Measurements from ENCODE around the gene SLC66A2. TPM values are rescaled to one million over a fixed set of nuclear protein-coding genes. Genes with fewer than 3 reads are reported as not detected.
A peak's percentile ranks its signal among the peaks of the same experiment; 100 is the strongest.

Gene SLC66A2
- total and polyA plus RNA-seq, 10 of the 15 experiments (the other 5 are each of a cell fraction or from before 2014, with no cell fraction given), result 0.69 to 42.5 (median 14.8) TPM

GRCh38 chr18:79962835-79963657, 11.6 kb upstream of the SLC66A2 start (continued):
- TF ChIP-seq ZBTB4 (CRISPR knock-in tag; IDR thresholded peaks at IDR 0.05) (no peak), HDAC6 (IDR thresholded peaks at IDR 0.05; ENCODE audit: unreplicated experiment) (no peak), IRF5 (IDR thresholded peaks at IDR 0.05; ENCODE audit: borderline replicate concordance) (no peak), RBBP5 (conservative IDR thresholded peaks at IDR 0.05) (no peak), IRF4 (IDR thresholded peaks at IDR 0.05; ENCODE audit: low read depth, low read length) (peak; percentile 46; the same call in 1 of the 2 replicates), BCL11A (IDR thresholded peaks at IDR 0.05; ENCODE audit: low read depth, low read length) (peak; percentile 50; the same call in 1 of the 2 replicates), CHD2 (IDR thresholded peaks at IDR 0.05; ENCODE audit: borderline replicate concordance, low read depth, low read length) (no peak), ZNF592 (IDR thresholded peaks at IDR 0.05) (no peak), RB1 (IDR thresholded peaks at IDR 0.05; ENCODE audit: borderline replicate concordance) (0 out of 2 replicates have a peak, but pooled peaks have one; percentile 24), NFXL1 (IDR thresholded peaks at IDR 0.05; ENCODE audit: borderline replicate concordance) (no peak), IKZF2 (IDR thresholded peaks at IDR 0.05) (peak; percentile 75 to 78), KLF5 (IDR thresholded peaks at IDR 0.05; ENCODE audit: partially characterized antibody) (no peak), NR2C2 (IDR thresholded peaks at IDR 0.05; ENCODE audit: borderline replicate concordance, control insufficient read depth, insufficient read length, low read depth) (no peak), ZBTB33 (IDR thresholded peaks at IDR 0.05) (no peak), PML (IDR thresholded peaks at IDR 0.05; ENCODE audit: low read length) (peak; percentile 70; the same call in 1 of the 2 replicates), FOXM1 (IDR thresholded peaks at IDR 0.05; ENCODE audit: low read depth, low read length) (peak; percentile 89), HSF1 (IDR thresholded peaks at IDR 0.05; ENCODE audit: low read depth, low read length) (no peak)

Measured in GM12878 (cell line).